CD4-positive, alpha-beta T cell treated with Interleukin-15 for 4 hours (primary cell): Measurements from ENCODE around the gene CYP3A5.

ENCODE experiments used
- DNase-seq: peaks from one replicate; pipeline ENCODE4 v3.0.0-alpha.2; 2020; ENCODE audit warnings: low spot score

Gene CYP3A5

DNA sequence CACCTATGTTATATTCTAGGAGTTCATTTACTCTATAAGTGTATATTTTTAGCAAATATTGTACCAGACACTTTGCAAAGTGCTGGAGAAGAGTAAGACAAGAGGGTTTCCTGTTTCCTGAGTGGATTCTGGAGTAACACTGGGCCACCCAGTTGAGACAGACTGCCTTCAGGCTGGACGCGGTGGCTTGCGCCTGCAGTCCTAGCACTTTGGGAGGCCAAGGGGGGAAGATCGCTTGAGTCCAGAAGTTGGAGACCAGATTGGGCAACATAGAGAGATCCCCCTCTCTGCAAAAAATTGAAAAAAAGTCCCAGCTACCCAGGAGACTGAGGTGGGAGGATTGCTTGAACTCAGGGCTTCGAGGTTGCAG lies 63.8 kb downstream of the CYP3A5 start:
- no peak for DNase-seq

DNA sequence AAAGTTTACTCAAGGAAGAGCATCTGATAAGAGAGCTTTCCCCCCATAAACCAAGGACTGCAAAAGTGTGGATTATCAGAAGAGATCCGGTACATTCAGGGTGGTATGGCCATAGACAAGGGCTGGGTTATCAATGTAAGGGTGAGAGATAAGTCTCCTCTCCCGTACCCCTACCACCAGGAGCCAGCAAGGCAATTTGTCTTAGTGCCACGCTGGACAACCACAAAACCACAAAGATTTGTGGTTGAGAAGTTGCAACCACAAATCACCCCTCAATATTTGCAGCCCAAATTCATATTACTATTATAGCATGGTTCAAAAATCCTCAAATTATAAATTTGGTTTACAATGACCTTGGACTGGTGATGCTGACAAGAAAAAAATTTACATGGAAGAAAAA lies 65.3 kb downstream of the CYP3A5 start:
- DNase-seq = no peak

DNA sequence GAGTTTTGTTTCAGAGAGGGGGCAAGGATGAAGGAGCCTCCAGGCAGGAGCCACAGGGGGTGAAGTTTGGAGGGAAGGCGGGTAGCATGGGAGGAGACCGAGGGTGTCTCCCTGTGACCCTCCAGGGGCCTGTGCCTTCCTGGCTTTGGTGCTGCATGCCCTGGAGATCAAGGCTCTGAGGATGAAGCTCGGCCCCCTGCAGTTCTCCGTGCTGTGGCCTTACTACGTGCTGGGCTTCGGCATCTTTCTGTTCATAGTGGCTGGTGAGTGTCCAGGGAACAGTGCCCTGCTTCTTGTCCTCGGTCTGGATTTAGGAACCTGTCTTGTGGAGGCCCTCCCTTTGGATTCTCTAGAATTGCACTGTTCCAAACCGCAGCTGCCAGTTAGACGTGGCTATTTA lies 72.2 kb downstream of the CYP3A5 start:
- no peak for DNase-seq

DNA sequence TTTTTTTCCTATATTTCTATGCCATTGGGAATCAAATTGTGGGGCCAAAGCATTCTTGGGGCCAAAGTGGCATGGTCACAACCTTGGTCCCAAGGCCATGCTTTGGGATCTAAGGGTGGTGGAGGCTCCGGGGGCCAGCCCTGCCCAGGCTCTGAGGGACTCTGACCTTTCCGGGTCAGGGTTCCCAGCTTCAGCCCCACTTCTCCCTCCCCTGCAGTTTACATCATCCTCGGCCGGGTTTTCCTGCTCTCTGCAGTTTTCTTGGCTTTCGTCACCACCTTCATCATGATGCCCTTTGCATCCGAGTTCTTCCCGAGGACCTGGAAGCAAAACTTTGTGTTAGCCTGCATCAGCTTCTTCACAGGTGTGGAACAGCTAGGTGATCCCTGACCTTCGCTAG lies 73.3 kb downstream of the CYP3A5 start:
- no peak for DNase-seq

DNA sequence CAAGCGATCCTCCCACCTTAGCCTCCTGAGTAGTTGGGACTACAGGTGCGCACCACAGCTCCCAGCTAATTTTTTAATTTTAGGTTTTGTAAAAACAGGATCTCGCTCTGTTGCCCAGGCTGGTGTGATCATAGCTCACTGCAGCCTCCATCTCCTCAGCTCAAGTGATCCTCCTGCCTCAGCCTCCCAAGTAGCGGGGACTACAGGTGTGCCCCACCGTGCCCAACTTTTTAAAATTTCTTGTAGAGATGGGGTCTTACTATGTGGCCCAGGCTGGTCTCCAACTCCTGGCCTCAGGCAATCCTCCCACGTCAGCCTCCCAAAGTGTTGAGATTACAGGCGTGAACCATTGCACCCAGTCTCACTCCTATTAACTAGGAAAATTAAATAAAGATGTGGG lies 74.3 kb downstream of the CYP3A5 start:
- DNase-seq = no peak

DNA sequence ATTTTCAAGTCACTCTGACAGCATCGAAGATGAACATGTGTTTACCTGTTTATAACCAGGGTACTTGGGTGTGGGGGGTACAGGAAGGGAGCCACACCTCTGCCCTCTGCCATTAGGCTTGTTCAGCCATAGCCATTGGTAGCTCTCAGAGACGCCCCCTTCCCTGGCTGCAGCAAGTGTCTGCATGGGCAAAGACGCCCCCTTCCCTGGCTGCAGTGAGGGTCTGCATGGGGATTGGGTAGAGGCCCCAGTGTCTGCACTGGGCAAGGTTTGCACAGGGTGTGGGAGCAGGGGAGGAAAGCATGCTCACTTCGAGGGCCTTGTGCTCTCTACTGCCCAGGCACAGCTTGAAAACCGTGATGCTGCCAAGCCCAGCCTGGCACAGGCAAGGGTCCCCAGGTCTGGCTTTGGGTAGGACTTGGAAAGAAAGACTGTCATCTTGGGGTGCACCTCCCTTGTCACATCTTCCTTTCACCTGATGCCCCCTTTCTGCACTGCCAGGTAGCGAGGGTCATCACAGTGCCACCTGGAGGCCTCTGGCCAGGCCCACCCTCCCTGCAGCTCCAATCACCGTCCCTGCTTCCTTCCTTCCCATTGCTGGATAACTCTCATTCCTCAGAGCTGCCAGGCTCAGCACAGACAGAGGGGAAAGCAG lies 78.0 kb downstream of the CYP3A5 start:
- no peak for DNase-seq

DNA sequence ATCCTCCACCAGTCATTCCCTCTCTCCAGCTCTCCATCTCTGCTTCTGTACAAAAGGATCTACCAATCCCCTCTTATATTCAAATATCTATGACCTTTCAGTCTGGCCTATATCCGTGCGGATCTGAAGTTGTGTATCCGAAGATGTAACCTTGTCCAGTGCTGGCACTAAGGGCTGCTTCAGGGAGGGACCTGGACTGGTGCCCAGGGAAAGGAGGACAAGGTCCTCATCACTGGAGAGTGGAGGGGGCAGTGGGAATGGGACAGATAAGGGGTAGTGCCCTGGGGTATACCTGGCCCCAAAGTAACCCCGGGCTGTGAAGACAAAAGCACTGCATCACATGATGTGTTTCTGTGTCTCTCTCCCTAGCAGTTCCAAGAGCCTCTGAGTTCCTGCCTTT lies 80.0 kb downstream of the CYP3A5 start:
- DNase-seq = no peak
